DND-41 (cell line): ENCODE data around the gene FREM1.

Experiments used
- ATAC-seq: fragments of 200-7000 bp; cut with Tn5 transposase; 3 replicates; pipeline ENCODE4 v1.9.1; 2021; ENCODE audit warnings: low read depth; ENCODE audit not compliant: insufficient read depth
- DNase-seq: peaks from one replicate; pipeline ENCODE4 v3.0.0-alpha.2; 2020
- H2AFZ ChIP-seq: 2 replicates; pipeline ENCODE4 v1.6.0; 2012; ENCODE audit warnings: low read depth, low read length
- H3K27ac ChIP-seq: 2 replicates; pipeline ENCODE4 v1.5.1; 2012; ENCODE audit warnings: low read length, inconsistent platforms
- H3K27me3 ChIP-seq: fragments of 200-600 bp; sonication (generic); 2 replicates; pipeline ENCODE4 v1.6.0; 2012; ENCODE audit warnings: low read length, mild to moderate bottlenecking, inconsistent platforms; ENCODE audit not compliant: insufficient read depth, poor library complexity
- H3K36me3 ChIP-seq: 2 replicates; pipeline ENCODE4 v1.5.1; 2012; ENCODE audit warnings: low read length, inconsistent platforms; ENCODE audit not compliant: insufficient read depth
- H3K4me1 ChIP-seq: 2 replicates; pipeline ENCODE4 v1.5.1; 2012; ENCODE audit warnings: mild to moderate bottlenecking, low read length; ENCODE audit not compliant: insufficient read depth
- H3K4me2 ChIP-seq: 2 replicates; pipeline ENCODE4 v1.6.0; 2012; ENCODE audit warnings: mild to moderate bottlenecking, moderate library complexity, low read length, inconsistent platforms; ENCODE audit not compliant: insufficient read depth
- H3K4me3 ChIP-seq, 2 experiments: fragments of 200-600 bp in 1 of 2; shearing (Covaris generic) in 1 of 2; 2 replicates each; pipeline ENCODE4 v1.5.1; 2012 to 2016; ENCODE audit warnings: inconsistent platforms in 2 of 2, low read length in 2 of 2, mild to moderate bottlenecking in 2 of 2, low read depth in 1 of 2, moderate library complexity in 1 of 2
- H3K79me2 ChIP-seq: 2 replicates; pipeline ENCODE4 v1.6.0; 2012; ENCODE audit warnings: low read length, inconsistent platforms; ENCODE audit not compliant: insufficient read depth
- H3K9ac ChIP-seq: 2 replicates; pipeline ENCODE4 v1.6.0; 2012; ENCODE audit warnings: low read depth, mild to moderate bottlenecking, inconsistent platforms, low read length, moderate library complexity
- H3K9me3 ChIP-seq: 2 replicates; pipeline ENCODE4 v1.5.1; 2012; ENCODE audit warnings: low read length, moderate library complexity, mild to moderate bottlenecking, inconsistent platforms; ENCODE audit not compliant: insufficient read depth, severe bottlenecking
- H4K20me1 ChIP-seq: 2 replicates; pipeline ENCODE4 v1.6.0; 2012; ENCODE audit warnings: low read length; ENCODE audit not compliant: insufficient read depth
- CTCF ChIP-seq: IDR thresholded peaks from 2 replicates; pipeline ENCODE4 v1.5.1; 2012; ENCODE audit warnings: borderline replicate concordance, low read length, moderate library complexity, mild to moderate bottlenecking; ENCODE audit not compliant: poor library complexity, severe bottlenecking; ENCODE audit errors: extremely low read depth
- EZH2 ChIP-seq: IDR thresholded peaks from 3 replicates; pipeline ENCODE4 v1.6.1; 2012; ENCODE audit warnings: borderline replicate concordance, low read depth, mild to moderate bottlenecking, moderate library complexity, low read length, inconsistent platforms; ENCODE audit not compliant: severe bottlenecking

FREM1 gene

GRCh38 chr9:14849296-14849695 lies 60.9 kb downstream of the FREM1 start:
- Histone ChIP-seq H3K9ac (no peak overlapping the region), H3K9me3 (no peaks in the 10 kb centered on the region), H3K79me2 (no peaks in the 10 kb centered on the region), H3K4me2 (no peak overlapping the region), H3K36me3 (no peaks in the 10 kb centered on the region), H3K27ac (no peak overlapping the region), H4K20me1 (no peaks in the 10 kb centered on the region), H3K4me3 (no peak overlapping the region), H3K27me3 (no peaks in the 10 kb centered on the region), H2AFZ (no peak overlapping the region), H3K4me1 (no peaks in the 10 kb centered on the region)
- no peak for ATAC-seq
- no peak for DNase-seq
- TF ChIP-seq EZH2: no peak
- TF ChIP-seq CTCF: no peak

DNA sequence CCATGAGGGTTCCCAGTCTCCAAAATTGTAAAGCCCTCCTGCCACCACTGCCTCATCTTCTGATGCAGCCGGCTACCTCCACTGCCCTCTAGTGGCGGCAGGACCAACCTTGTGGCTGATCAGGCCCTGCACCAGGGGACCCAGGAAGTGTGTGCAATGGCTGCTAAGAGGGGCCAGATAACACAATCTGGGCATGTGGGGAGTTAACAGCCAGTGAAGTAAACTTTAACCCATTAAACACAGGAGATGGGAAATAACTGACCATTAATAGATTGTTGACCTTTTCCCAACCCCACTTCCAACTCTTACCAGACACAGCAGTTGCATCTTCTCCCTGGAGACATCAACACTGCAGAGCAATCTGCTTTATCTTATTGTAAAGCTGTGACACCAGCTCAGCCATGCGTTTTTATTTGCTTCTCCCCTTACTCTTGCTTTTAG lies 63.3 kb downstream of the FREM1 start:
- Histone ChIP-seq H3K27ac (no peak overlapping the region), H4K20me1 (no peaks in the 10 kb centered on the region), H3K9me3 (no peaks in the 10 kb centered on the region), H3K36me3 (no peaks in the 10 kb centered on the region), H3K27me3 (no peaks in the 10 kb centered on the region), H2AFZ (peak overlapping the region; percentile 50; the same call in 1 of the 2 replicates), H3K4me2 (no peak overlapping the region), H3K9ac (no peak overlapping the region), H3K4me1 (no peaks in the 10 kb centered on the region), H3K4me3 (no peak overlapping the region), H3K79me2 (no peaks in the 10 kb centered on the region)
- no peak for TF ChIP-seq EZH2
- TF ChIP-seq CTCF: peak; percentile 87
- peak; percentile 80 for DNase-seq
- ATAC-seq: peak; percentile 100

- no peaks in the 10 kb centered on the region for H4K20me1 ChIP-seq
- H3K4me3 ChIP-seq: no peak overlapping the region
- H3K27me3 ChIP-seq: no peaks in the 10 kb centered on the region
These were observed 67.1 kb downstream of the FREM1 start for GRCh38 chr9:14843163-14843562.

More at GRCh38 chr9:14843163-14843562, 67.1 kb downstream of the FREM1 start:
- DNase-seq: no peak
- ATAC-seq: no peak
- no peaks in the 10 kb centered on the region for H3K79me2 ChIP-seq
- no peak overlapping the region for H2AFZ ChIP-seq
- no peak overlapping the region for H3K4me2 ChIP-seq
- H3K4me1 ChIP-seq: no peaks in the 10 kb centered on the region
- TF ChIP-seq CTCF: no peak
- H3K36me3 ChIP-seq: no peaks in the 10 kb centered on the region
- no peak overlapping the region for H3K9ac ChIP-seq
- no peak overlapping the region for H3K27ac ChIP-seq
- H3K9me3 ChIP-seq: no peaks in the 10 kb centered on the region
